Naive B cell (primary cell): Measurements from ENCODE around the gene LYRM4. TPM values are rescaled to one million over a fixed set of nuclear protein-coding genes. Genes with fewer than 3 reads are reported as not detected.

Experiments
- ATAC-seq, 2 donors: fragments of 150-1000 bp; cut with Tn5 transposase; 2 replicates each; pipeline ENCODE4 v1.10.0; 2021; ENCODE audit warnings: low read depth in 2 of 2, mild to moderate bottlenecking in 2 of 2, moderate library complexity in 2 of 2
- DNase-seq: peaks from one replicate; pipeline ENCODE4 v3.0.0; 2022
- H3K27ac Mint-ChIP-seq, 6 donors: one replicate each; pipeline ENCODE4 v1.8.0; 2020 to 2022; ENCODE audit warnings: mild to moderate bottlenecking in 6 of 6, mixed read lengths in 6 of 6, moderate library complexity in 5 of 6, inconsistent platforms in 2 of 6
- H3K27me3 Mint-ChIP-seq, 3 donors: one replicate each; pipeline ENCODE4 v1.8.0; 2021 to 2022; ENCODE audit warnings: mixed read lengths in 3 of 3, mild to moderate bottlenecking in 1 of 3
- H3K36me3 Mint-ChIP-seq, 2 donors: one replicate each; pipeline ENCODE4 v1.8.0; 2020 to 2022; ENCODE audit warnings: mixed read lengths in 2 of 2, inconsistent platforms in 1 of 2, mild to moderate bottlenecking in 1 of 2
- H3K4me1 Mint-ChIP-seq, 3 donors: one replicate each; pipeline ENCODE4 v1.8.0; 2020 to 2022; ENCODE audit warnings: mixed read lengths in 3 of 3, inconsistent platforms in 1 of 3, mild to moderate bottlenecking in 1 of 3, moderate library complexity in 1 of 3
- H3K4me3 Mint-ChIP-seq, 8 donors: one replicate each; pipeline ENCODE4 v1.8.0; 2020 to 2022; ENCODE audit warnings: mild to moderate bottlenecking in 8 of 8, mixed read lengths in 8 of 8, moderate library complexity in 8 of 8, inconsistent platforms in 2 of 8
- H3K9me3 Mint-ChIP-seq, 7 donors: one replicate each; pipeline ENCODE4 v1.8.0; 2020 to 2022; ENCODE audit warnings: mixed read lengths in 7 of 7, mild to moderate bottlenecking in 5 of 7, inconsistent platforms in 2 of 7, moderate library complexity in 1 of 7
- polyA plus RNA-seq, 6 donors: library from polyadenylated mRNA; unstranded; fragments of 300-500 nt; fragmentation: Illumina TruSeq; gene quantifications; one replicate each; pipeline ENCODE4 v1.2.3, GENCODE V29; 2021; ENCODE audit warnings: low read depth in 6 of 6

Gene LYRM4
- polyA plus RNA-seq, 6 donors from 2014 or later = 33.1 to 44.6 (median 40.7) TPM

- ATAC-seq = no peak
- H3K4me1 Mint-ChIP-seq = peaks cover 47 to 56% (median 51%) of the 10 kb centered on the region in 3 donors
- no peaks in the 10 kb centered on the region for H3K27me3 Mint-ChIP-seq
- H3K9me3 Mint-ChIP-seq = peaks cover 0 to 9% (median 0%) of the 10 kb centered on the region in 7 donors
- peaks cover 7 to 19% of the 10 kb centered on the region in 2 donors for H3K36me3 Mint-ChIP-seq
- no peak overlapping the region for H3K4me3 Mint-ChIP-seq
- no peak for DNase-seq
- H3K27ac Mint-ChIP-seq = peak overlapping the region in 3 of 6 donors; percentile 8 to 70 (median 12)
These were observed 31.4 kb upstream of the LYRM4 start for GRCh38 chr6:5292154-5292553.

GRCh38 chr6:5290500-5290899 lies 29.8 kb upstream of the LYRM4 start:
- H3K4me1 Mint-ChIP-seq = peaks cover 56 to 61% (median 57%) of the 10 kb centered on the region in 3 donors
- H3K27ac Mint-ChIP-seq = peak overlapping the region in 4 of 6 donors; percentile 25 to 56 (median 41)
- peaks cover 0 to 19% of the 10 kb centered on the region in 2 donors for H3K36me3 Mint-ChIP-seq
- H3K4me3 Mint-ChIP-seq = peak overlapping the region in 7 of 8 donors; percentile 17 to 80 (median 54)
- H3K27me3 Mint-ChIP-seq = no peaks in the 10 kb centered on the region
- DNase-seq = no peak
- ATAC-seq = peak; percentile 61 to 64
- peaks cover 0 to 9% (median 0%) of the 10 kb centered on the region in 7 donors for H3K9me3 Mint-ChIP-seq

GRCh38 chr6:5290097-5290496 lies 29.3 kb upstream of the LYRM4 start:
- Mint-ChIP-seq H3K9me3 (peaks cover 0 to 9% (median 0%) of the 10 kb centered on the region in 7 donors), H3K36me3 (peaks cover 0 to 19% of the 10 kb centered on the region in 2 donors), H3K4me1 (peaks cover 60 to 61% (median 61%) of the 10 kb centered on the region in 3 donors), H3K27ac (peak overlapping the region in 2 of 6 donors; percentile 8 to 65), H3K4me3 (peak overlapping the region in 4 of 8 donors; percentile 35 to 64 (median 56)), H3K27me3 (no peaks in the 10 kb centered on the region)
- ATAC-seq (peak; percentile 55 to 66), DNase-seq (no peak)

- peaks cover 4 to 24% of the 10 kb centered on the region in 2 donors for H3K36me3 Mint-ChIP-seq
- H3K4me3 Mint-ChIP-seq = peak overlapping the region in 1 of 8 donors; percentile 3
- peaks cover 50 to 56% (median 52%) of the 10 kb centered on the region in 3 donors for H3K4me1 Mint-ChIP-seq
- no peak overlapping the region for H3K27ac Mint-ChIP-seq
- no peaks in the 10 kb centered on the region for H3K27me3 Mint-ChIP-seq
- DNase-seq (no peak), ATAC-seq (no peak)
- H3K9me3 Mint-ChIP-seq = peaks cover 0 to 9% (median 0%) of the 10 kb centered on the region in 7 donors
These were observed 27.2 kb upstream of the LYRM4 start for GRCh38 chr6:5287966-5288297.

- H3K27ac Mint-ChIP-seq = peak overlapping the region in 1 of 6 donors; percentile 66
- H3K36me3 Mint-ChIP-seq = peaks cover 4 to 21% of the 10 kb centered on the region in 2 donors
- peak overlapping the region in 1 of 8 donors; percentile 3 for H3K4me3 Mint-ChIP-seq
- no peak for DNase-seq
- no peak for ATAC-seq
- H3K9me3 Mint-ChIP-seq = peaks cover 0 to 4% (median 0%) of the 10 kb centered on the region in 7 donors
- H3K27me3 Mint-ChIP-seq = no peaks in the 10 kb centered on the region
- peaks cover 47 to 54% (median 51%) of the 10 kb centered on the region in 3 donors for H3K4me1 Mint-ChIP-seq
These were observed 26.6 kb upstream of the LYRM4 start for GRCh38 chr6:5287205-5287965.

GRCh38 chr6:5286780-5287179 lies 26.0 kb upstream of the LYRM4 start:
- peaks cover 4 to 15% of the 10 kb centered on the region in 2 donors for H3K36me3 Mint-ChIP-seq
- H3K27ac Mint-ChIP-seq = peak overlapping the region in 1 of 6 donors; percentile 66
- H3K9me3 Mint-ChIP-seq = no peaks in the 10 kb centered on the region
- H3K4me1 Mint-ChIP-seq = peaks cover 45 to 52% (median 46%) of the 10 kb centered on the region in 3 donors
- H3K27me3 Mint-ChIP-seq = no peaks in the 10 kb centered on the region
- ATAC-seq (no peak), DNase-seq (no peak)
- no peak overlapping the region for H3K4me3 Mint-ChIP-seq

GRCh38 chr6:5285526-5285925 lies 24.8 kb upstream of the LYRM4 start:
- H3K9me3 Mint-ChIP-seq = no peaks in the 10 kb centered on the region
- peaks cover 37 to 45% (median 37%) of the 10 kb centered on the region in 3 donors for H3K4me1 Mint-ChIP-seq
- H3K27ac Mint-ChIP-seq = peak overlapping the region in 1 of 6 donors; percentile 12
- no peaks in the 10 kb centered on the region for H3K27me3 Mint-ChIP-seq
- H3K4me3 Mint-ChIP-seq = no peak overlapping the region
- no peak for ATAC-seq
- DNase-seq = no peak
- H3K36me3 Mint-ChIP-seq = peaks cover 4 to 13% of the 10 kb centered on the region in 2 donors

GRCh38 chr6:5285081-5285480 lies 24.3 kb upstream of the LYRM4 start:
- H3K4me3 Mint-ChIP-seq = no peak overlapping the region
- H3K27ac Mint-ChIP-seq = peak overlapping the region in 1 of 6 donors; percentile 77
- DNase-seq (no peak), ATAC-seq (no peak)
- H3K36me3 Mint-ChIP-seq = peaks cover 4 to 13% of the 10 kb centered on the region in 2 donors
- no peaks in the 10 kb centered on the region for H3K27me3 Mint-ChIP-seq
- H3K4me1 Mint-ChIP-seq = peaks cover 32 to 45% (median 36%) of the 10 kb centered on the region in 3 donors
- no peaks in the 10 kb centered on the region for H3K9me3 Mint-ChIP-seq

- no peaks in the 10 kb centered on the region for H3K27me3 Mint-ChIP-seq
- ATAC-seq (no peak), DNase-seq (no peak)
- H3K36me3 Mint-ChIP-seq = peaks cover 5 to 7% of the 10 kb centered on the region in 2 donors
- H3K4me3 Mint-ChIP-seq = no peak overlapping the region
- no peak overlapping the region for H3K27ac Mint-ChIP-seq
- no peaks in the 10 kb centered on the region for H3K9me3 Mint-ChIP-seq
- H3K4me1 Mint-ChIP-seq = peaks cover 30 to 42% (median 31%) of the 10 kb centered on the region in 3 donors
These were observed 21.5 kb upstream of the LYRM4 start for GRCh38 chr6:5282191-5282623.

GRCh38 chr6:5280920-5281319 lies 20.2 kb upstream of the LYRM4 start:
- Mint-ChIP-seq H3K9me3 (no peaks in the 10 kb centered on the region), H3K27ac (no peak overlapping the region), H3K27me3 (no peaks in the 10 kb centered on the region), H3K4me1 (peaks cover 26 to 40% (median 30%) of the 10 kb centered on the region in 3 donors), H3K4me3 (no peak overlapping the region), H3K36me3 (peaks cover 5 to 7% of the 10 kb centered on the region in 2 donors)
- no peak for ATAC-seq
- DNase-seq = no peak

- ATAC-seq (no peak), DNase-seq (no peak)
- Mint-ChIP-seq H3K27ac (no peak overlapping the region), H3K27me3 (no peaks in the 10 kb centered on the region), H3K9me3 (no peaks in the 10 kb centered on the region), H3K4me1 (peaks cover 16 to 30% (median 24%) of the 10 kb centered on the region in 3 donors), H3K4me3 (no peak overlapping the region), H3K36me3 (peaks cover 5 to 7% of the 10 kb centered on the region in 2 donors)
These were observed 19.2 kb upstream of the LYRM4 start for GRCh38 chr6:5279891-5280338.

- no peaks in the 10 kb centered on the region for H3K9me3 Mint-ChIP-seq
- H3K36me3 Mint-ChIP-seq = peaks cover 0 to 3% of the 10 kb centered on the region in 2 donors
- DNase-seq (no peak), ATAC-seq (peak; percentile 21 to 48)
- H3K27ac Mint-ChIP-seq = peak overlapping the region in 2 of 6 donors; percentile 16 to 85
- H3K27me3 Mint-ChIP-seq = no peaks in the 10 kb centered on the region
- peaks cover 11 to 25% (median 20%) of the 10 kb centered on the region in 3 donors for H3K4me1 Mint-ChIP-seq
- H3K4me3 Mint-ChIP-seq = peak overlapping the region in 4 of 8 donors; percentile 33 to 61 (median 44)
These were observed 17.9 kb upstream of the LYRM4 start for GRCh38 chr6:5278565-5279120.

- H3K27ac Mint-ChIP-seq = peak overlapping the region in 4 of 6 donors; percentile 40 to 85 (median 78)
- peaks cover 0 to 3% of the 10 kb centered on the region in 2 donors for H3K36me3 Mint-ChIP-seq
- no peaks in the 10 kb centered on the region for H3K9me3 Mint-ChIP-seq
- peaks cover 17 to 30% (median 24%) of the 10 kb centered on the region in 3 donors for H3K4me1 Mint-ChIP-seq
- H3K4me3 Mint-ChIP-seq = peak overlapping the region in 4 of 8 donors; percentile 4 to 68 (median 40)
- ATAC-seq = peak; percentile 44 to 76
- H3K27me3 Mint-ChIP-seq = no peaks in the 10 kb centered on the region
- no peak for DNase-seq
These were observed 17.3 kb upstream of the LYRM4 start for GRCh38 chr6:5278047-5278446.
